ENCODE data around the gene INTS11. TPM values are rescaled to one million over a fixed set of nuclear protein-coding genes. Genes with fewer than 3 reads are reported as not detected.

The INTS11 gene
- total and polyA plus RNA-seq, 10 donors = 89.2 to 203 (median 102) TPM

DNA sequence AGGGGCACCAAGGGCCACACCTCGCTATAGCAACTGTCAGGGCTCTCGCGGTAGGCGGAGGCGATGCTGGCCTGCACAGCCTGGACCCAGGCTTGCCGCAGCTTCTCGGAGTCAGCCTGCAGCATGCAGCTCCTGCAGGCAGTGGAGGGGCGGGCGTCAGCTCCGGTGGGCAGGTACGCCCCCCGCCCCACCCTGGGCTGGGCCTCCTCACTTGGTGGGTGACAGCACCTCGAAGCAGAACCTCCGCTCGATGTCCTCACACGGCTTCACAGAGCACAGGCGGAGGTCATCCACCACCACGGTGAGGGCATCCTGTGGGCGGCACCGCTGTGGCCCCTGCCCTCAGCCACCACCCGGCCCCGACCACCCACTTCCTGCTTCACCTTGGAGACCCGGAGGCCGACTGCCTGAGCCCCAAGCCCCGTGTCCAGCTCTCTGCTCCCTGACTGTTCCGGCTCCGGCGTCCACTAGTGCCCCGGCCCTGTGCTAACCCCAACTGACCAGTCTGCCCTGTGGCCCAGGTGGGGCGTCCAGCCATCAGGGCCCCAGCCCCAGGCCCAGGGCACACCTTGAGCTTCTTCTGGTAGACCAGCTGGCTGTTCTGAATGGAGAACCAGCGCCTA, 26.5 kb downstream of the INTS11 start:
- 80 to 90% (median 88%) methylated on average over 13 to 31 of the region's 31 CpGs for WGBS, 5 donors
- no peaks in the 10 kb centered on the region for H3K9me3 ChIP-seq
- intact Hi-C loops (cut with DNase I; ENCODE audit: low total_unique reads) = no loop called here

GRCh38 chr1:1296070-1297061, 28.1 kb downstream of the INTS11 start:
- intact Hi-C loops (cut with DNase I; ENCODE audit: low total_unique reads) = no loop called here
- H3K27ac ChIP-seq = no peak overlapping the region
- WGBS, 5 donors = 93 to 97% (median 95%) methylated on average over 34 to 62 of the region's 62 CpGs
- TF ChIP-seq POLR2AphosphoS5 (IDR thresholded peaks at IDR 0.05) (peak in 1 of 3 donors; percentile 21), POLR2A (IDR thresholded peaks at IDR 0.05) (no peak), CTCF (IDR thresholded peaks at IDR 0.05 in 8 of 11, conservative IDR thresholded peaks at IDR 0.05 in 3 of 11) (no peak)
- peaks cover 0 to 63% (median 7%) of the 10 kb centered on the region in 6 donors for H3K36me3 ChIP-seq
- DNase-seq = no peak
- H3K4me1 ChIP-seq = peaks cover 0 to 18% (median 8%) of the 10 kb centered on the region in 6 donors
- H3K27me3 ChIP-seq (replicated peaks in 1 of 7) = no peaks in the 10 kb centered on the region
- H3K9me3 ChIP-seq = no peaks in the 10 kb centered on the region
- H3K4me3 ChIP-seq = no peak overlapping the region

More for the DNA sequence above, 26.5 kb downstream of the INTS11 start:
- Histone ChIP-seq H3K36me3 (peaks cover 0 to 60% (median 7%) of the 10 kb centered on the region in 6 donors), H3K27me3 (replicated peaks in 1 of 7) (no peaks in the 10 kb centered on the region), H3K4me3 (no peak overlapping the region), H3K27ac (no peak overlapping the region), H3K4me1 (peaks cover 0 to 9% (median 0%) of the 10 kb centered on the region in 6 donors)
- TF ChIP-seq POLR2A (IDR thresholded peaks at IDR 0.05) = no peak
- peak in 1 of 3 donors; percentile 47 for TF ChIP-seq POLR2AphosphoS5 (IDR thresholded peaks at IDR 0.05)
- no peak for TF ChIP-seq CTCF (IDR thresholded peaks at IDR 0.05 in 8 of 11, conservative IDR thresholded peaks at IDR 0.05 in 3 of 11)
- DNase-seq = no peak

DNA sequence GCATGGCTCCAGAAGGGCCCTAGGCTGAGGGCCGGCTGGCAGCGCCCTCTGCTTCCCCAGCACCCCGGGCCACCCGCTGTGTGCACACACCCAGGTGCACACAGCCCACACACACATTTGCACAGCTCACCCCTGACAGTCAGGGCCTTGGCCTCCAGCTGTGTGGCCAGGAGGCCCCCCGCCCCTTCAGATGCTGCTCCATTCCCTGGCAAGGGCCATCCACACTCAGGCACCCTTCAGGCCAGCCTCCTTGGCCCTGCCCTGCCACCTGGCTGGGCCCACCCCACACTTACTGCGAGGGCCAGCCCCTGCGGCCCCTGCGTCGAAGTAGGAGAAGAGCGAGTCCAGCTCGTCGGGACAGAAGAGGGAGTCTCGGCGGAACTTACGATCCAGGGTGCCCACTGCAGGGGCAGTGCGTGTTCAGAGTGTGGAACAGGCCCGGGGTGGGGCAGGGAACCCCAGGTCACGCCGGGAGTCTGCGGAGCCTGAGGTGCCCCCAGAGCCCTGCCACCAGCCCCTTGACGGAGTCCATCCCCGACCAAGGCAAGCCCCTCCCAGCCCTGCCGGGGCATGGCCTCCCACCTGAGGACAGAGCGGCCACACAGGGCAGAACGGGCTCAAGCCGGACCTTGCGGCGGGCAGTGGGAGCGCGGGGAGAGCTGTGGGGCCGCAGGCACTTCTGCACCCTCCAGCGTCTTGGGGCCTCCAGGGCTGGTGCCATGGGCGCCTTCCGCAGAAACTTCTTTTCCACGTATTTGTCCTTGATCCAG, 29.1 kb downstream of the INTS11 start:
- WGBS, 5 donors = 94 to 97% (median 95%) methylated on average over 26 to 35 of the region's 35 CpGs
- intact Hi-C loops (cut with DNase I; ENCODE audit: low total_unique reads) = no loop called here
- peaks cover 0 to 25% (median 10%) of the 10 kb centered on the region in 6 donors for H3K4me1 ChIP-seq
- H3K27me3 ChIP-seq (replicated peaks in 1 of 7) = peaks cover 0 to 4% (median 0%) of the 10 kb centered on the region in 7 donors
- TF ChIP-seq POLR2A (IDR thresholded peaks at IDR 0.05) (no peak), CTCF (IDR thresholded peaks at IDR 0.05 in 8 of 11, conservative IDR thresholded peaks at IDR 0.05 in 3 of 11) (no peak), POLR2AphosphoS5 (IDR thresholded peaks at IDR 0.05) (no peak)
- H3K36me3 ChIP-seq = peaks cover 0 to 63% (median 7%) of the 10 kb centered on the region in 6 donors
- DNase-seq = no peak
- no peaks in the 10 kb centered on the region for H3K9me3 ChIP-seq
- H3K4me3 ChIP-seq = no peak overlapping the region
- no peak overlapping the region for H3K27ac ChIP-seq
